ENCODE data around the gene ELFN1.
"Not testable (repeated sequence)": the region's sequence is repeated elsewhere in the genome, so short reads cannot be mapped to it uniquely, and the experiment has no call there.

The ELFN1 gene

GRCh38 chr7:1755783-1756625 lies 85.9 kb downstream of the ELFN1 start:
- DNase-seq (ENCODE audit: low read depth in 2 of 2), result no peak

DNA sequence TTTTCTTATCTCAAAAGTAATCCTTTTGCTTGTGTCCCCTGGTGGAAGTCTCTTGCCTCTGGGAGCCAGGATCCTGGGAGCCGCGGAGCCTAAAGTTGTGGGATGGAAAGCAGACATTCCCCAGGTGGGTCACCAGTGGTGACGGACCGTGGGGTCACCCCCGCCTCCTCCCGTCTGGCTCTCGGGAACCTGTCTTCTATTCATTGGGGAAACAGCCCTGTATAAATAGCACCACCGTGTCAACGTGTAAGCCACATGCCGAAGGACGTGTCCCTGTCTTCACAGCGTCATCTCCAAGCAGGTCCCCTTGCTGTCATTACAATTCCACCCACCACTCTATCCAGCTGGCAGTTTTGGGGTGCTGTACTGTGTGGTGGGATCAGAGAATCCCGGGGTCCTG lies 87.5 kb downstream of the ELFN1 start:
- DNase-seq (ENCODE audit: low read depth in 2 of 2), result no peak

GRCh38 chr7:1758028-1758858 lies 88.2 kb downstream of the ELFN1 start:
- no peak for DNase-seq (ENCODE audit: low read depth in 2 of 2)

GRCh38 chr7:1758859-1759521 lies 88.9 kb downstream of the ELFN1 start:
- DNase-seq (ENCODE audit: low read depth in 2 of 2), result no peak

DNA sequence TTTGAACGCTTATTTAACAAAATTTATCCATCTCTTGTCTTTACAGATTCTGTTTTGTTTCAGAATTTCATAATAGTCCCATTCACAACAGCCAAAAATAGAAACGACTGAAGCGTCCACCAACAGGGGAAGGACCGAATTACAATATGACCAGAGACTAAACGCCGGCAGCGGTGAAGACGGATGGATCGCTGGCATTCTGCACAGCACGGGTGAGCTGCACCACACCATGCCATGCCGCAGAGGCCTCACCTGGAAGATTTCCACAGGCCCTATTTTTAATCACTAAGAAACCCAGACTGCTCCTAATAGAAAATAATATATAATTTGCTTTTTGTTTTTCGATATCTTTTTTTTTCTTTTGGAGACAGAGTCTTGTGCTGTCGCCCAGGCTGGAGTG lies 91.0 kb downstream of the ELFN1 start:
- no peak for DNase-seq (ENCODE audit: low read depth in 2 of 2)

DNA sequence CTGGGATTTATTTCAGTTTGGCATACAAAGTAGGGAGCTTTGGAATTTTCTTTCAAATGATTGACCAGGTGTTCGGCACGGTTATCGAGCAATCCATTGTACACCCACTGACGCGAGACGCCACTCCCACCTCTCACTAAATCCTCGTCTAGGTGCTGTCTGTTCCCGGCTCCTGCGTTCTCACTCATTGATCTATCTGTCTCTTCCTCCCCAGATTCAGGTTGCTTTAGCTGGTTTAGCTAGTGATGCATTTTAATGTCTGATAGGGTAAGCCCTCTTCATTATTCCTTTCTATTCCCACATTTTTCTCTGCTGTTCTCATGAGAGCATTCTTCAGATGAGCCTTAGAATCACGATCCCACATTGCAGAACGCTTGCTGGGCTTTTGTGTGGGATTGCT lies 91.7 kb downstream of the ELFN1 start:
- no peak for DNase-seq (ENCODE audit: low read depth in 2 of 2)

GRCh38 chr7:1762238-1762945 lies 92.3 kb downstream of the ELFN1 start:
- no peak for DNase-seq (ENCODE audit: low read depth in 2 of 2)

GRCh38 chr7:1763033-1763432 lies 93.0 kb downstream of the ELFN1 start:
- no peak for DNase-seq (ENCODE audit: low read depth in 2 of 2)

DNA sequence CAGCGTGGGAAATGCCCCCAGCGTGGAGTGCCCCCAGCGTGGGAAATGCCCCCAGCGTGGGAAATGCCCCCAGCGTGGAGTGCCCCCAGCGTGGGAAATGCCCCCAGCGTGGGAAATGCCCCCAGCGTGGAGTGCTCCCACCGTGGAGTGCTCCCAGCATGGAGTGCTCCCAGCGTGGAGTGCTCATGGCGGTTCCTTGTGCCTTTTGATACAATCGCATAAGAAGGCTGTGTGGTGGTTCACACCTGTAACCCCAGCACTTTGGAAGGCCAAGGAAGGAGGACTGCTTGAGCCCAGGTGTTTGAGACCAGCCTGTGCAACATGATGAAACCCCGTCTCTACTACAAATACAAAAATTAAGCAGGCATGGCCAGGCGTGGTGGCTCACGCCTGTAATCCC lies 93.8 kb downstream of the ELFN1 start:
- DNase-seq (ENCODE audit: low read depth in 2 of 2), result not testable (repeated sequence)

DNA sequence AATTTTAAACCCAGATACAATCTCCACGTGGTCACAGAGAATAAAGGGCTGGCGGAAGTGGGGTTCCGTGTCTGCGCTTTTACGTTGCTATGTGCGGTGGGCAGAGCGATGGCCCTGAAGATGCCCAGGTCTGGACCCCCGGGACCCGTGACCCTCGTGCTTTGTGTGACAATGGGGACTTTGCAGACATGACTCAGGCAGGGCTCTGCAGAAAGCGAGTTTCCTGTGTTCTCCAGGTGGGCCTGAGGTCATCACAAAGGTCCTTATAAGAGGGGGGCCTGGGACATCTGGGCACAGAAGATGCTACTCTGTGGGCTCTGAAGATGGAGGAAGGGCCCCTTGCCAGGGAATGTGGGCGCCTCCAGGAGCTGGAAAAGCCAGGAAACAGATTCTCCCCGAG lies 95.3 kb downstream of the ELFN1 start:
- no peak for DNase-seq (ENCODE audit: low read depth in 2 of 2)

- DNase-seq (ENCODE audit: low read depth in 2 of 2), result no peak
Measured at GRCh38 chr7:1767524-1767923, 97.4 kb downstream of the ELFN1 start.

DNA sequence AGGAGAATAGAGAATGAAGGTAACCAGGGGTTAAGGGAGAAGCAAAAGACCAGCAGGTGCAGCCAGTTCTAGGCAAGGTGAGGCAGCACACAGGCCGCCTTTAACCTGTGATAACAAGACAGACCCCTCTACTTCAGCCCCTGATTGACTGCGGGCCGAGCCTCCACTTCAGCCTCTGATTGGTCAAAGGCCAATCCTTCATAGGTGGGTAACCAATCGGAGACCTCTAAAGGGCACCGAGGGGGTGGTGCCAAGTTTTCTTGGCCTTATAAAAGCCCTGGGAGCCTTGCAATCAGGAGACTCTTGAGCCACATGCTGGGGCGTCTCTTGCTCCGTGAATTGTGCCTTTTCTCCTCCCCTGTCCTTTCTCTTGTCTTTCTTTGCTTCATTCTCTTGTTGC lies 98.8 kb downstream of the ELFN1 start:
- DNase-seq (ENCODE audit: low read depth in 2 of 2), result no peak

DNA sequence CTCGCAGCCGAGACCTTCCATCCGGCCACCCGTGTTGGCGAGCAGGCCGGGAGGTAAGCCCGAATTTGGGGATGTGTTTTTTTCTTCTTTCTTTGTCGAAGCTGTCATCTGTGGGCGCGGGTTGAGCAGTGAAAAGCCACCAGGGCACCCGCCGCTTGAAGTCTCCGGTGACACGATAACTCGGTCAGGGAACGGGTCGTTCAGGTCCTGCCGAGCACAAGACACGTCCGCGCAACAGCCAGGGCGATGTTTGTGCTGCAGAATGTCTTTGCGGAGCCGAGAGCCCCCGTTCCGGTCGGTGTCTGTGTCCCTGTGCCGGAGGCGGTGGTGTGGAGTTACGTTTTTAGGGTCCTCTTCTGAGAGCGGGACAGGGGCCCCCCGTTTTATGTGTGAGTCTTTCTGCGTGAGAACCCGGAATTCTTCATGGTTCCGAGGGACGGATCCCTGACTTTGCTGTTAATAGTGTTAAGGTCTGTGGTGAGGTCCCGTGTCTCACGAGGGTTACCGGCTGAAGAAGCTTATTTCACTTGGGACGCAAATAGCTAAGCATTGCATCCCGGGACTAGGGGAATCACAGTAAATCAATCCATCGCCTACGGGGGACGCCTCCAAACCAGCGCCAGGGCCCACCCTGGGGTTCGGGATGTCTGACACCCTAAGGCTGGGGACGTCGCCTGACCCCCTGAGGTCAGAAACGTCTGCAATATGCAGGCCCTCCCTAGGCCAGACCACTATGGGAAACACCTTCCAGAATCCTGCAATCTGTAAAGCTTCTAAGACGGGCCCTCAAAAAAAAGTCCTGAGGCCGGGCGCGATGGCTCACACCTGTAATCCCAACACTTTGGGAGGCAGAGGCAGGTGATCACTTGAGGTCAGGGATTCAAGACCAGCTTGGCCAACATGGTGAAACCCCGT lies 99.5 kb downstream of the ELFN1 start:
- DNase-seq (ENCODE audit: low read depth in 2 of 2), result no peak

DNA sequence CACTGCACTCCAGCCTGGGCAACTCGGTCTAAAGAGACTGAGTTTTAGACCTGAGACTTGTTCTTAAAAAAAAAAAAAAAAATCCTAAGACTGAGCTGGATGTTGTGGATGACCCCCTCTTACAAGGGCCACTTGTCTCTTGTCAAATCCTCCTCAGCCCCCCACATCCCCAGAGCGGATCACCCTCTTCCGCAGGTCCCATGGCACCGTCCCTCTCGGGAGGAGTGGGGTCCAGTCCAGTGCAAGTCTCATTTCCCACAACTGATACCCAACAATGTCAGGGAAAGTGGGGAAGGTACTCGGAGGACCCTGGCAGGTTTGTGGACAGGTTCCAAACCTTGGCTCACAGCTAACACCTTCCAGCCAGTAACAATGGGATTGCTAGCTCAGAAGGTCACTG lies 100.3 kb downstream of the ELFN1 start:
- DNase-seq (ENCODE audit: low read depth in 2 of 2), result no peak

DNA sequence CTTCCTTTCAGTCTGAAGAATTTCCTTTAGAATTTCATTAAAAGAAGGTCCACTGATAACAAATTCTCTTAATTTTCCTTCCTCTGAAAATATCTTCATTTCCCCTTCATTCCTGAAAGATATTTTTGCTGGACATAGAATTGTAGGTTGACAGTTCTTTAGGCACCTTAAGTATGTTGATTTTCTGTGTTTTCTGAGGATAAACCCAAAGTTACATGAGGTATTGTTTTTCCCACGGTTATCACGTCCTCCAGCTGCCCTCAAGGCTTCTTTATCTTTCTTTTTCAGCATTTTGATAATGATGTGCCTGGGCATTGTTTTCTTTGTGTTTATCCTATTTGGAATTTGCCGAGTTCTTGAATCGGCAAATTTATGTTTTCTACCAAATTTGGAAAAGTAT lies 105.3 kb downstream of the ELFN1 start:
- DNase-seq (ENCODE audit: low read depth in 2 of 2), result no peak

- DNase-seq (ENCODE audit: low read depth in 2 of 2), result no peak
Measured at GRCh38 chr7:1777122-1777521, 107.0 kb downstream of the ELFN1 start.

DNA sequence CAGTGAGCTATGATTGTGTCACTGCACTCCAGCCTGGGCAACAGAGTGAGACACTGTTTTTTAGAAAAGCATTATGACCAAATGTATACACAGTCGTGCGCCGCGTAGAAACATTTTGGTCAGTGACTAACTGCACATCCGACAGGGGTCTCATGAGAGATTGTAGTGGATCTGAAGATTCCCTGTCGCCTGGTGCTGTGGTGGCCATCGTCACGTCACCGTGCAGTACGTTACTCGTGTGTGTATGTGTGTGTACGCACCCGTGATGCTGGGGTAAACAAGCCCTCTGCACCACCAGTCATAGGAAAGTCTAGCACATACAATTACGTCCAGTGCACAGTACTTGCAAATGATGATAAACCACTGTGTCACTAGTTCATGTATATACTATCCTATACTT lies 109.4 kb downstream of the ELFN1 start:
- DNase-seq (ENCODE audit: low read depth in 2 of 2), result no peak

- DNase-seq (ENCODE audit: low read depth in 2 of 2), result no peak
Measured at GRCh38 chr7:1781369-1781768, 111.3 kb downstream of the ELFN1 start.

DNA sequence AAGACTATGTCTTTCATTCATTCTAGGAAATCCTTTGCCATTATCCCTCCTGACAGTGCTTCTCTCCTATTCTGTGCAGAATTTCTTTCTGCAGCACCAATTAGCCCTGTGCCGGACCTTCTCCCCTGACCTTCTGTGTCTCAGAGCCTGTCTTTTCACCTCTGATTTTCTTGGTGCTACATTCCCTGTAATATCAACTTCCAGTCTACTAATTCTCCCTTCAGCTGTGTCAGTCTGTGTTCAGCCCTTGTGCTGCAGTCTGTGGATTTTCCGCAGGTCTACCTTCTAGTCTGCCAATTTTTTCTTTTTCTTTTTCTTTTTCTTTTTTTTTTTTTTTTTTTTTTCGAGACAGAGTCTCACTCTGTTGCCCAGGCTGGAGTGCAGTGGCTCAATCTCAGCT lies 115.8 kb downstream of the ELFN1 start:
- DNase-seq (ENCODE audit: low read depth in 2 of 2), result no peak

- no peak for DNase-seq (ENCODE audit: low read depth in 2 of 2)
Measured at GRCh38 chr7:1787241-1787640, 117.2 kb downstream of the ELFN1 start.

DNA sequence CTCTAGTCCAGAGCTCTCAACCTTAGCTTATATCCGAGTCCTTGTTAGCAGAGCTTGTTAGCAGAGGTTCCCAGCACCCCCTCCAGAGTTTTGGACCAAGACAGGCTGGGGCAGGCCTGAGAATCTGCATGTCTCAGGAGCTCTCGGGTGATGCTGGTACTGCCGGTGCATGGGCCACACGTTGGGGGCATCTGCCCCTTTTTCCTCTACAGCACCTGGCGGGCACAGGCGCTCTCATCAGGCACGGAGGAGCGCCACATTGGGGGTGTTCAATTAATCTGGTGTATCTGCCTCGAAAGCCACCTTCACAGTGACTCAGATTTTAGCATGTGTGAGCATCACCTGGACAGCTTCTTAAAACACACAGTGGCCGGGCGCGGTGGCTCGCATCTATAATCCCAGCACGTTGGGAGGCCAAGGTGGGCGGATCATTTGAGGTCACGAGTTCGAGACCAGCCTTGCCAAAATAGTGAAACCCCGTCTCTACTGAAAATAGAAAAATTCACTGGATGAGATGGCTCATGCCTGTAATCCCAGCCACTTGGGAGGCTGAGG lies 117.7 kb downstream of the ELFN1 start:
- DNase-seq (ENCODE audit: low read depth in 2 of 2), result no peak
